ENCODE results near the gene NTM. TPM values are rescaled to one million over a fixed set of nuclear protein-coding genes. Genes with fewer than 3 reads are reported as not detected.

The NTM gene
- total RNA-seq, 1 experiment from 2014 or later = 16.4 TPM

GRCh38 chr11:132346558-132347148 is 976.2 kb downstream of the NTM start (continued):
- TF ChIP-seq, protein P1, sequence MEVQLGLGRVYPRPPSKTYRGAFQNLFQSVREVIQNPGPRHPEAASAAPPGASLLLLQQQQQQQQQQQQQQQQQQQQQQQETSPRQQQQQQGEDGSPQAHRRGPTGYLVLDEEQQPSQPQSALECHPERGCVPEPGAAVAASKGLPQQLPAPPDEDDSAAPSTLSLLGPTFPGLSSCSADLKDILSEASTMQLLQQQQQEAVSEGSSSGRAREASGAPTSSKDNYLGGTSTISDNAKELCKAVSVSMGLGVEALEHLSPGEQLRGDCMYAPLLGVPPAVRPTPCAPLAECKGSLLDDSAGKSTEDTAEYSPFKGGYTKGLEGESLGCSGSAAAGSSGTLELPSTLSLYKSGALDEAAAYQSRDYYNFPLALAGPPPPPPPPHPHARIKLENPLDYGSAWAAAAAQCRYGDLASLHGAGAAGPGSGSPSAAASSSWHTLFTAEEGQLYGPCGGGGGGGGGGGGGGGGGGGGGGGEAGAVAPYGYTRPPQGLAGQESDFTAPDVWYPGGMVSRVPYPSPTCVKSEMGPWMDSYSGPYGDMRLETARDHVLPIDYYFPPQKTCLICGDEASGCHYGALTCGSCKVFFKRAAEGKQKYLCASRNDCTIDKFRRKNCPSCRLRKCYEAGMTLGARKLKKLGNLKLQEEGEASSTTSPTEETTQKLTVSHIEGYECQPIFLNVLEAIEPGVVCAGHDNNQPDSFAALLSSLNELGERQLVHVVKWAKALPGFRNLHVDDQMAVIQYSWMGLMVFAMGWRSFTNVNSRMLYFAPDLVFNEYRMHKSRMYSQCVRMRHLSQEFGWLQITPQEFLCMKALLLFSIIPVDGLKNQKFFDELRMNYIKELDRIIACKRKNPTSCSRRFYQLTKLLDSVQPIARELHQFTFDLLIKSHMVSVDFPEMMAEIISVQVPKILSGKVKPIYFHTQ (CRISPR knock-in tag; IDR thresholded peaks at IDR 0.05) = no peak
- TF ChIP-seq MYBL2 (CRISPR knock-in tag; IDR thresholded peaks at IDR 0.05) (no peak), MAX (CRISPR knock-in tag; IDR thresholded peaks at IDR 0.05) (no peak), HMGXB4 (CRISPR knock-in tag; IDR thresholded peaks at IDR 0.05) (no peak), ZBTB43 (CRISPR knock-in tag; IDR thresholded peaks at IDR 0.05) (no peak), ESRRA (CRISPR knock-in tag; IDR thresholded peaks at IDR 0.05; ENCODE audit: borderline replicate concordance) (no peak), ELF4 (CRISPR knock-in tag; IDR thresholded peaks at IDR 0.05; ENCODE audit: low read depth) (no peak), SOX15 (CRISPR knock-in tag; IDR thresholded peaks at IDR 0.05) (no peak)
- TF ChIP-seq, protein P2, sequence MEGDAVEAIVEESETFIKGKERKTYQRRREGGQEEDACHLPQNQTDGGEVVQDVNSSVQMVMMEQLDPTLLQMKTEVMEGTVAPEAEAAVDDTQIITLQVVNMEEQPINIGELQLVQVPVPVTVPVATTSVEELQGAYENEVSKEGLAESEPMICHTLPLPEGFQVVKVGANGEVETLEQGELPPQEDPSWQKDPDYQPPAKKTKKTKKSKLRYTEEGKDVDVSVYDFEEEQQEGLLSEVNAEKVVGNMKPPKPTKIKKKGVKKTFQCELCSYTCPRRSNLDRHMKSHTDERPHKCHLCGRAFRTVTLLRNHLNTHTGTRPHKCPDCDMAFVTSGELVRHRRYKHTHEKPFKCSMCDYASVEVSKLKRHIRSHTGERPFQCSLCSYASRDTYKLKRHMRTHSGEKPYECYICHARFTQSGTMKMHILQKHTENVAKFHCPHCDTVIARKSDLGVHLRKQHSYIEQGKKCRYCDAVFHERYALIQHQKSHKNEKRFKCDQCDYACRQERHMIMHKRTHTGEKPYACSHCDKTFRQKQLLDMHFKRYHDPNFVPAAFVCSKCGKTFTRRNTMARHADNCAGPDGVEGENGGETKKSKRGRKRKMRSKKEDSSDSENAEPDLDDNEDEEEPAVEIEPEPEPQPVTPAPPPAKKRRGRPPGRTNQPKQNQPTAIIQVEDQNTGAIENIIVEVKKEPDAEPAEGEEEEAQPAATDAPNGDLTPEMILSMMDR (IDR thresholded peaks at IDR 0.05) = no peak
- TF ChIP-seq, protein P3, sequence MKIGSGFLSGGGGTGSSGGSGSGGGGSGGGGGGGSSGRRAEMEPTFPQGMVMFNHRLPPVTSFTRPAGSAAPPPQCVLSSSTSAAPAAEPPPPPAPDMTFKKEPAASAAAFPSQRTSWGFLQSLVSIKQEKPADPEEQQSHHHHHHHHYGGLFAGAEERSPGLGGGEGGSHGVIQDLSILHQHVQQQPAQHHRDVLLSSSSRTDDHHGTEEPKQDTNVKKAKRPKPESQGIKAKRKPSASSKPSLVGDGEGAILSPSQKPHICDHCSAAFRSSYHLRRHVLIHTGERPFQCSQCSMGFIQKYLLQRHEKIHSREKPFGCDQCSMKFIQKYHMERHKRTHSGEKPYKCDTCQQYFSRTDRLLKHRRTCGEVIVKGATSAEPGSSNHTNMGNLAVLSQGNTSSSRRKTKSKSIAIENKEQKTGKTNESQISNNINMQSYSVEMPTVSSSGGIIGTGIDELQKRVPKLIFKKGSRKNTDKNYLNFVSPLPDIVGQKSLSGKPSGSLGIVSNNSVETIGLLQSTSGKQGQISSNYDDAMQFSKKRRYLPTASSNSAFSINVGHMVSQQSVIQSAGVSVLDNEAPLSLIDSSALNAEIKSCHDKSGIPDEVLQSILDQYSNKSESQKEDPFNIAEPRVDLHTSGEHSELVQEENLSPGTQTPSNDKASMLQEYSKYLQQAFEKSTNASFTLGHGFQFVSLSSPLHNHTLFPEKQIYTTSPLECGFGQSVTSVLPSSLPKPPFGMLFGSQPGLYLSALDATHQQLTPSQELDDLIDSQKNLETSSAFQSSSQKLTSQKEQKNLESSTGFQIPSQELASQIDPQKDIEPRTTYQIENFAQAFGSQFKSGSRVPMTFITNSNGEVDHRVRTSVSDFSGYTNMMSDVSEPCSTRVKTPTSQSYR (CRISPR knock-in tag; IDR thresholded peaks at IDR 0.05) = no peak

GRCh38 chr11:132347156-132348090 is 977.0 kb downstream of the NTM start:
- H3K9me3 Mint-ChIP-seq = no peaks in the 10 kb centered on the region
- ATAC-seq = peak; percentile 76
- CTCF ChIA-PET = interaction anchor here (0.6 to 1.5 kb wide), 11 partner anchors 9 to 613 kb away, joined by 3 to 5 read pairs (median 3); no protein-coding TSS in a partner anchor
- no peak overlapping the region for H3K4me3 Mint-ChIP-seq
- H3K27ac Mint-ChIP-seq = no peak overlapping the region
- peaks cover 9% of the 10 kb centered on the region for H3K4me1 Mint-ChIP-seq
- no peak for DNase-seq (ENCODE audit: low spot score)
- H3K36me3 Mint-ChIP-seq = no peaks in the 10 kb centered on the region
- H3K27me3 Mint-ChIP-seq (ENCODE audit: low read depth) = no peaks in the 10 kb centered on the region
- POLR2A ChIA-PET = no interaction called here
- TF ChIP-seq SMAD3 (CRISPR knock-in tag; IDR thresholded peaks at IDR 0.05; ENCODE audit: borderline replicate concordance) (no peak), MXD4 (CRISPR knock-in tag; IDR thresholded peaks at IDR 0.05; ENCODE audit: borderline replicate concordance) (no peak), NR2C2 (CRISPR knock-in tag; IDR thresholded peaks at IDR 0.05) (no peak), GABPB1 (CRISPR knock-in tag; IDR thresholded peaks at IDR 0.05) (no peak), USF2 (CRISPR knock-in tag; IDR thresholded peaks at IDR 0.05) (no peak), ZNF396 (CRISPR knock-in tag; IDR thresholded peaks at IDR 0.05; ENCODE audit: borderline replicate concordance) (no peak), PREB (CRISPR knock-in tag; IDR thresholded peaks at IDR 0.05; ENCODE audit: borderline replicate concordance) (no peak)
- TF ChIP-seq, protein P4, sequence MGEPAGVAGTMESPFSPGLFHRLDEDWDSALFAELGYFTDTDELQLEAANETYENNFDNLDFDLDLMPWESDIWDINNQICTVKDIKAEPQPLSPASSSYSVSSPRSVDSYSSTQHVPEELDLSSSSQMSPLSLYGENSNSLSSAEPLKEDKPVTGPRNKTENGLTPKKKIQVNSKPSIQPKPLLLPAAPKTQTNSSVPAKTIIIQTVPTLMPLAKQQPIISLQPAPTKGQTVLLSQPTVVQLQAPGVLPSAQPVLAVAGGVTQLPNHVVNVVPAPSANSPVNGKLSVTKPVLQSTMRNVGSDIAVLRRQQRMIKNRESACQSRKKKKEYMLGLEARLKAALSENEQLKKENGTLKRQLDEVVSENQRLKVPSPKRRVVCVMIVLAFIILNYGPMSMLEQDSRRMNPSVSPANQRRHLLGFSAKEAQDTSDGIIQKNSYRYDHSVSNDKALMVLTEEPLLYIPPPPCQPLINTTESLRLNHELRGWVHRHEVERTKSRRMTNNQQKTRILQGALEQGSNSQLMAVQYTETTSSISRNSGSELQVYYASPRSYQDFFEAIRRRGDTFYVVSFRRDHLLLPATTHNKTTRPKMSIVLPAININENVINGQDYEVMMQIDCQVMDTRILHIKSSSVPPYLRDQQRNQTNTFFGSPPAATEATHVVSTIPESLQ (CRISPR knock-in tag; IDR thresholded peaks at IDR 0.05) = no peak
